Measurements from ENCODE around the gene PTPRM.

Gene PTPRM

GRCh38 chr18:8260827-8261226 is 693.7 kb downstream of the PTPRM start:
- no peak for DNase-seq

DNA sequence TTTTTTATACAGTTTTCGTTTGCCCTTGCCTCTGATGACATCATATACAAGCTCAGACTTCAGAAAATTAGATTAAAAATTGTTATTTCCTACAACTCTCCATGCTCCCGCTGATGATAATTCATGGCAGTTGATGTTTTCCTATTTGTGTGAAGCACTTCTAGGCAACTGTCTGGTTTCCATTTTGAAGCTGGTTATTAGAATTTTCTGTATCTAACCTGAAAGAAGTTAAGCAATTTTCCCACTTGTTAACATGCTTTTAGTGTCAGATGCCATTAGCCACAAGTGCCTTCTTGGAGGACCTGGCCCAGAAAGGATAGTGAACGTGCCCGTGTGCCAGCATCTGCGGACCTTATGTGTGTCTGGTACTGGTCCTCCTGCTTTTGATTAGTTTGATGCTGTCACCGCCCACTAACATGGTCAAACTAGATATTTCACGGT is 694.6 kb downstream of the PTPRM start:
- DNase-seq: no peak

GRCh38 chr18:8262221-8262620 is 695.1 kb downstream of the PTPRM start:
- DNase-seq: no peak

- no peak for DNase-seq
These were observed 697.0 kb downstream of the PTPRM start for GRCh38 chr18:8264116-8264515.

DNA sequence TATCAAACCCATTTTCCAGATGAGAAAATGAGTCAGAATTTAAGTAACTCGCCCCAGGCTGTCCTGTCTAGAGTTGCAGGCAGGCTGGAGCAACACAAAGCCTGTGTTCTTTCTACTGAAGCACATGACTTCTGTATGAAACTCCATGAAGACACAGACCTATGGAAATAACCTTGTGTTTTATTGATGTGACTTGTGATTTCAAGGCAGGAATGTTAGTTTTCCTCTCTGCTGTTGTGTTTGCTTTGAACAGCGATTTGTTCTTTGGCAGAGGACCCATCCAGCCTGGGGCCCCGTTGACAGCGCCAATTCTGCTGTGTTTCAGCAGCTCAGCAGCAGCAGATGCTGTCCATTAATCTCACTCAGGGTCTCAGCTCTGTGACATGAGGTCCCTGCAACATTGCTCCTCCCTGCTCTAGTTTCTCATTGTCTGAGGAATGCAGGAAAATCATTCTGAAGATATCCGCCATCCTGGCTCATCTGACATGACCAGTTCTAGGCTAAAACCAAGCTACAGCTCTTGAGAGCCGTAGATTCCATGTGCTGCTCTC is 697.8 kb downstream of the PTPRM start:
- DNase-seq: no peak

GRCh38 chr18:8272254-8272653 is 705.1 kb downstream of the PTPRM start:
- no peak for DNase-seq

- DNase-seq: no peak
These were observed 707.3 kb downstream of the PTPRM start for GRCh38 chr18:8274370-8274769.

DNA sequence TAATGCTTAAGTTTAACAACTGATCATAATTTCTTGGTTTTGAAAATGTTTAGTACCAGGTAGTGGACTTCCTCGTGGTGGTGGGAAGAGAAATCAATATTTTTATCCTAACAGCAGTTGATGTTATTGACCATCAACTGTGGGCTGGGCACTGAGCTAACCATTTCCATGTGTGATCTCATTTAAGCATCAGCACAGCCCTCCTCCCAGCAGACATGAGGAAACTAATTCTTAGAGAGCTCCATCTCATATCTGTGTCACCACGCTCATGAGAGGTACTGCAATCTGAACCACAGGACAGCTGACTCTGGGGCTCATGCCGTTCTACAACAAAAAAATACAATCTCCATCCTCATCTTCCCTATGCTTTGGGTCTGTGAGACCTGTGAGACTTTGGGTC is 709.3 kb downstream of the PTPRM start:
- DNase-seq: no peak

DNA sequence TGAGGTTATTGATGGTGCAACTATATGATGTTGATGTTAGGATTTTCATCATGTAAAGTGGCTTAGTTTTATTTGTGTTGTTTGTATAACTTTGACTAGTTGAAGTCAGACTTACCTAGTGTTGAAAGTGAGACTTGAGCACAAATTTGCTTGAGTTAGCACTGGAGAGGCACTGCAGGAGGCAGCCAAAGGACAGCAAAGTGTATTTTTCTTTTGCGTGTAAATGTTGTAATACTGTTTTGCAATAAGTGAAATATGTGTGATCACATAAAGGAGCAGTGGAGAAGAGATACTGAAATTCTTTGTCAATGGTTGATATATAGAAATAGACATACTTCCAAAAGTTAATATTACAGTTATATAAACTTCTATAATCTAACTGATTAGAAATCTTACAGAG is 710.2 kb downstream of the PTPRM start:
- DNase-seq: no peak

DNA sequence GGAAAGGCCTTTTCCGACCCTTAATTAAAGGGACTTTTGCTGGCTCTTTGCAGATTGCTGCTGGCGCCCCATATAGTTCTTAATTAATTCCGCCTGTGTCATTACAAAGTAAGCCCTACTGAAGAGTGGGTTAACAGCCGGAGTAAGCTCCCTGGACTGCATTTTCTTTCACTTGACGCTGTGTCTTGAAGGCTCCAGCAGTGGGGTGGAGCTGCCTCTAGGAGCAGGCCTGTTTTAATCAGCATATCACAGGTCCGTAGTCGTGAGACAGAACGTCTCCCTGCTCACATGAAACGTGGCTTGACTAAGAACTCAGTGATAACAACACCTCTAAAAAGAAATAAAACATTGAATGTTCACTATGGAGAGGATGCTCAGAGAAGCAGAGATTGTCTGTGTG is 712.2 kb downstream of the PTPRM start:
- no peak for DNase-seq

DNA sequence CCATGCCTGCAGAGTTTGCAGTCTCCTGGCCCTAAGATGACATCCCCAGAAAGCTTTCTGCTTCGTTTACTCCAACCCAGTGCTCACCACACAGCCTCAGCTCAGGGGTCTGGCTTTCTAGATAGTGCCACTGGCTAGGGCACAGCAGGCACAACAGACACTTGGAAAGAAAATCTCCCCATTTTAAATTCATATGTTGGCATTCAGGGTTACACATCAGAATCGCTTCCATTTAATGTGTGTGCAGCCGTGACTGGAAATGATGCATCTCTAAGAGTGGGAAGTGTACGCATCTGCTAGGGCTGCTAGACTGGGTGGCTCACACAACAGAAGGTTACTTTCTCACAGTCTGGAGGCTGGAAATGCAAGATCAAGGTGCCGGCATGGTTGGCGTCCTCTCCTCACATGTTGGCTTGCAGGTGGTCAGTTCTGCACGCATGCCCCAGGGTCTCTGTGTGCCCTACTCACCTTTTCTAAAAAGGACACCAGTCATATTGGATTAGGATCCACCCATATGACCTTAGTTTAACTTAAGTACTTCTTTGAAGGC is 712.7 kb downstream of the PTPRM start:
- no peak for DNase-seq

DNA sequence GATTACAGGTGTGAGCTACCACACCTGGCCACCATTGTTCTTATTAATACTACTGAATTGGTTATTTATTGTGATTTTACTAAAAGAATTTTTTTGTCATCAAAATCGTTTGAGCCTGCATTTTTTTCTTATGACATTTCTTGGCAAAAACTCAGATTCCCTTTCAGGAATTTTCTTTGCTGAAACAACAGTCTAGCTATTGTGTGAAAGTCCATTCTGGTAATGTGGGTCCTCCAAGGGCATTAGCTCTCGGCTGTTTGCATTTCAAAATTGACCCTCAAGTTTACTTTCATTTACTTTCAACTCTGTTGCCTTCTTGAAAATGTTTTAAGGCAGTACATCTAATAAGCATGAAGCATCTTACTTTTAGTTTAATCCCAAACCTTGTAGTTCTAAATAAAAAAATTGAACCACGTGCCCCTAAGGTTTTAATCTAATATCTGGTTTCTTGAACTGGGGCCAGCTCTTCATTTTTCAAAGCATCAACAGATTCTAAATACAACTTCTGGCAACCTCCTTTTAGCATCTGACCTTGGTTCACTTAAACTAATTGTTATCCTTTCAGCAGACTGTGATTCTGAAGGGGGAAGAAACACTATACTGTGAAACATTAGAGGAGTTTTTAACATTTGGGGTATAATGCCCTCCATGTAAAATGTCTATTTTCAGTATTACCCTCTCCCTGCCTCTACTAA is 716.9 kb downstream of the PTPRM start:
- no peak for DNase-seq

DNA sequence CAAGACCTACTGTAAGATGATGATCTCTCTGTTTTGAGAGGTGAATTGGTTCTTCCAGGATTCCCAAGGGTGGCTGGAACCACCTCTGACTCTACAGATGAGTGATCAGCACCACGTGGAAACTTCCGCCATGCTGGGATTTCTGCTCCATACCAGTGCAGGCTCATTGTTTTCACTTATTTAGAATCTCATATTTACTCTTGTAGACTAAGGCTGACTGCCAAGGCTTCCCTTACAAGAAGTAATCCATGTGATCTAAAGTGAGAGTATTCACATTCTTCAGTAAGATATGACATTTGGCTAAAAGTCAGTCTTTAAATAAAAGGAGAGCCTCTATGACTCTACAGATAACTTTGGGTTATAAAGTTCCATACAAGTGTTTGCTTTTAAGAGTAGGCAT is 719.2 kb downstream of the PTPRM start:
- DNase-seq: no peak

- no peak for DNase-seq
These were observed 720.2 kb downstream of the PTPRM start for GRCh38 chr18:8287196-8287885.

- no peak for DNase-seq
These were observed 721.5 kb downstream of the PTPRM start for GRCh38 chr18:8288472-8289195.

DNA sequence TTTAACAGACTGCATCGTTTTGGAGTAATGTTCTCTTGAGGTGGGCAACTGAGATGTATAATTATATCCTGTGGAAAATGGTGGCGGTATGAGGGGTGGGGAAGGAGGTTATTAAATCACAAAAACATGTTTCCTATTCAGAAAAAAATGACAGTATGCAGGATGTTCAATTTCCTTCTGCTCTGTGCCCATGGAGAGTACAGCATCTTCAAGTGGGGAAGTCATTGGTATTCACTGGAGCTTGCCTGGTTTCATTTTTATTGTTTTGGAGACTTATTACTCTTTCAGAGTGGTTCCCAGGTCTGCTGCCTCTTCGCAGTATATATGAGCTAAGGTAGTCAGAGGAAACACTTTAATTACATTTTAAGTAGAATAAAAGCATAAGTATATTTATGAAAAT is 723.3 kb downstream of the PTPRM start:
- DNase-seq: no peak

GRCh38 chr18:8290913-8291312 is 723.8 kb downstream of the PTPRM start:
- DNase-seq: no peak

GRCh38 chr18:8293184-8293583 is 726.1 kb downstream of the PTPRM start:
- no peak for DNase-seq

- no peak for DNase-seq
These were observed 729.9 kb downstream of the PTPRM start for GRCh38 chr18:8296886-8297616.

GRCh38 chr18:8298186-8298585 is 731.1 kb downstream of the PTPRM start:
- no peak for DNase-seq

GRCh38 chr18:8299054-8299980 is 732.2 kb downstream of the PTPRM start:
- DNase-seq: no peak

All from activated naive CD4-positive, alpha-beta T cell treated with anti-CD3 and anti-CD28 coated beads, Interleukin-2, amount 50 U/mL, for 16 hours (primary cell).